ENCODE results near the gene CORIN. TPM values are rescaled to one million over a fixed set of nuclear protein-coding genes. Genes with fewer than 3 reads are reported as not detected.

Gene CORIN
- total and polyA plus RNA-seq, 10 of the 15 experiments (the other 5 are each of a cell fraction or from before 2014, with no cell fraction given), result 0.02 to 0.45 (median 0.09) TPM; not detected in 3

- TF ChIP-seq USF1 (IDR thresholded peaks at IDR 0.05; ENCODE audit: borderline replicate concordance, extremely low read length, insufficient read depth, low read depth, low read length) (no peak), NR2C1 (IDR thresholded peaks at IDR 0.05) (no peak), CHD2 (IDR thresholded peaks at IDR 0.05; ENCODE audit: borderline replicate concordance, low read depth, low read length) (no peak), RELB (IDR thresholded peaks at IDR 0.05; ENCODE audit: low read depth) (no peak), RB1 (IDR thresholded peaks at IDR 0.05; ENCODE audit: borderline replicate concordance) (no peak), NFIC (IDR thresholded peaks at IDR 0.05; ENCODE audit: low read depth, low read length) (no peak), SUZ12 (IDR thresholded peaks at IDR 0.05; ENCODE audit: unreplicated experiment) (no peak), BMI1 (IDR thresholded peaks at IDR 0.05; ENCODE audit: borderline replicate concordance) (no peak), ATF2 (IDR thresholded peaks at IDR 0.05; ENCODE audit: low read length) (no peak)
- TF ChIP-seq, protein P1, sequence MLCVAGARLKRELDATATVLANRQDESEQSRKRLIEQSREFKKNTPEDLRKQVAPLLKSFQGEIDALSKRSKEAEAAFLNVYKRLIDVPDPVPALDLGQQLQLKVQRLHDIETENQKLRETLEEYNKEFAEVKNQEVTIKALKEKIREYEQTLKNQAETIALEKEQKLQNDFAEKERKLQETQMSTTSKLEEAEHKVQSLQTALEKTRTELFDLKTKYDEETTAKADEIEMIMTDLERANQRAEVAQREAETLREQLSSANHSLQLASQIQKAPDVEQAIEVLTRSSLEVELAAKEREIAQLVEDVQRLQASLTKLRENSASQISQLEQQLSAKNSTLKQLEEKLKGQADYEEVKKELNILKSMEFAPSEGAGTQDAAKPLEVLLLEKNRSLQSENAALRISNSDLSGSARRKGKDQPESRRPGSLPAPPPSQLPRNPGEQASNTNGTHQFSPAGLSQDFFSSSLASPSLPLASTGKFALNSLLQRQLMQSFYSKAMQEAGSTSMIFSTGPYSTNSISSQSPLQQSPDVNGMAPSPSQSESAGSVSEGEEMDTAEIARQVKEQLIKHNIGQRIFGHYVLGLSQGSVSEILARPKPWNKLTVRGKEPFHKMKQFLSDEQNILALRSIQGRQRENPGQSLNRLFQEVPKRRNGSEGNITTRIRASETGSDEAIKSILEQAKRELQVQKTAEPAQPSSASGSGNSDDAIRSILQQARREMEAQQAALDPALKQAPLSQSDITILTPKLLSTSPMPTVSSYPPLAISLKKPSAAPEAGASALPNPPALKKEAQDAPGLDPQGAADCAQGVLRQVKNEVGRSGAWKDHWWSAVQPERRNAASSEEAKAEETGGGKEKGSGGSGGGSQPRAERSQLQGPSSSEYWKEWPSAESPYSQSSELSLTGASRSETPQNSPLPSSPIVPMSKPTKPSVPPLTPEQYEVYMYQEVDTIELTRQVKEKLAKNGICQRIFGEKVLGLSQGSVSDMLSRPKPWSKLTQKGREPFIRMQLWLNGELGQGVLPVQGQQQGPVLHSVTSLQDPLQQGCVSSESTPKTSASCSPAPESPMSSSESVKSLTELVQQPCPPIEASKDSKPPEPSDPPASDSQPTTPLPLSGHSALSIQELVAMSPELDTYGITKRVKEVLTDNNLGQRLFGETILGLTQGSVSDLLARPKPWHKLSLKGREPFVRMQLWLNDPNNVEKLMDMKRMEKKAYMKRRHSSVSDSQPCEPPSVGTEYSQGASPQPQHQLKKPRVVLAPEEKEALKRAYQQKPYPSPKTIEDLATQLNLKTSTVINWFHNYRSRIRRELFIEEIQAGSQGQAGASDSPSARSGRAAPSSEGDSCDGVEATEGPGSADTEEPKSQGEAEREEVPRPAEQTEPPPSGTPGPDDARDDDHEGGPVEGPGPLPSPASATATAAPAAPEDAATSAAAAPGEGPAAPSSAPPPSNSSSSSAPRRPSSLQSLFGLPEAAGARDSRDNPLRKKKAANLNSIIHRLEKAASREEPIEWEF (IDR thresholded peaks at IDR 0.05; ENCODE audit: insufficient replicate concordance, low read depth, low read length), result no peak
Observed at GRCh38 chr4:47837908-47838294, at the start of gene CORIN (continued).

All from GM12878 (cell line).